Activated CD8-positive, alpha-beta memory T cell treated with anti-CD3 and anti-CD28 coated beads, Interleukin-2, amount 50 U/mL, for 24 hours (primary cell): ENCODE measurements around the gene ZNF770.
A peak's percentile ranks its signal among the peaks of the same experiment; 100 is the strongest.
"Not testable (repeated sequence)": the region's sequence is repeated elsewhere in the genome, so short reads cannot be mapped to it uniquely, and the experiment has no call there.

Experiments
- DNase-seq: peaks from one replicate; pipeline ENCODE4 v3.0.0-alpha.2; 2020; ENCODE audit errors: extremely low read depth

The ZNF770 gene

DNA sequence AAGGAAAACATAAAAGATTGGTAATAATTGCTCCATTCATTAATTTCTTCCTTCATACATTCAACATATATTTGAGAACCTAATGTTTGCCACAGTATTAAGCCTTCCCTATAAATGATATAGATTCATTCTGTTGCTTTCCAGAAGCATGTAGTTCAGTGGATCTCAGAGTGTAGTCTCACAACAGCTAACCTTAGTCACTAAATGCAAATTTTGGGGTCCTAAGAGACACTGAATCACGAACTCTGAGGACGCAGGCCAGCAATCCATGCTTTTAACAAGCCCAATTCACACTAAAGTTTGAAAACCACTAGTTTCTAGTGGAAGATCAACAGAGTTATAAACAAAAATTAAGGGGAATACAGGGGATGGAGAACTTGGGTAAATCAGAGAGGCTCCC lies 11.3 kb downstream of the ZNF770 start:
- no peak for DNase-seq

GRCh38 chr15:34976073-34976472 lies 12.0 kb downstream of the ZNF770 start:
- DNase-seq = no peak

- DNase-seq = no peak
Measured at GRCh38 chr15:34973512-34973911, 14.6 kb downstream of the ZNF770 start.

DNA sequence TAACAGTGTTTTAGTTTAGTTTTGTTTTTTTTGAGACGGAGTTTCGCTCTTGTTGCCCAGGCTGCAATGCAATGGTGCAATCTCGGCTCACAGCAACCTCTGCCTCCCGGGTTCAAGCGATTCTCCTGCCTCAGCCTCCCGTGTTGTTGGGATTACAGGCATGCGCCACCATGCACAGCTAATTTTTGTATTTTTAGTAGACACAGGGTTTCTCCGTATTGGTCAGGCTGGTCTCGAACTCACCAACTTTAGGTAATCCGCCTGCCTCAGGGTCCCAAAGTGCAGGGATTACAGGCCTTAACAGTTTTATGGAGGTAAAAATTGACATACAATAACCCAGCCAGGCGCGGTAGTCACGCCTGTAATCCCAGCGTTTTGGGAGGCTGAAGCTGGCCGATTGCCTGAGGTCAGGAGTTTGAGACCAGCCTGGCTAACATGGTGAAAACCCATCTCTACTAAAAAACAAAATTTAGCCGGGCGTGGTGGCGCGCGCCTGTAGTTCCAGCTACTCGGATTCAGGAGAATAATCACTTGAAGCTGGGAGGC lies 17.9 kb downstream of the ZNF770 start:
- not testable (repeated sequence) for DNase-seq

- peak; percentile 87 for DNase-seq
Measured at GRCh38 chr15:34969340-34970097, 18.6 kb downstream of the ZNF770 start, which contains the start of gene AQR. TSS of gene AQR (minus strand) at chr15:34969742. CDS start at chr15:34969613, 129 bp downstream.

- DNase-seq = no peak
Measured at GRCh38 chr15:34964277-34964676, 23.8 kb downstream of the ZNF770 start.

- DNase-seq = no peak
Measured at GRCh38 chr15:34953851-34954250, 34.2 kb downstream of the ZNF770 start.

DNA sequence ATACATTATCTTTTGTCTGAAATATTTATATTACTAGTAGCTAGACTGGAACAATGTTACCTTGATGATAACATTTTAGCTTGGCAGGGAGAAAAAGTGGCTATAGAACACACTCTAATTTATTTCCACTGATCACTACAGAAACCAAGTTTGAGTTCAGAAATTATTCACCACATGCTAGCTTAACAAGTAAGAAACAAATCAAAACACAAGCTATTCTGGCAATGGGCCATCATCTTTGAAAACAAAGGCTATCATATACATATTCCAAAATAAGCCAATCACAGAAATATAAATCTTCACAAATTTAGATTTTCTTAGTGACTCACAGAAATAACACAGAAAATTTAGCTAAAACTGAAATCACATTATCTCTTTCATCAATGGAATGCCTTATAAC lies 35.6 kb downstream of the ZNF770 start:
- DNase-seq = no peak

DNA sequence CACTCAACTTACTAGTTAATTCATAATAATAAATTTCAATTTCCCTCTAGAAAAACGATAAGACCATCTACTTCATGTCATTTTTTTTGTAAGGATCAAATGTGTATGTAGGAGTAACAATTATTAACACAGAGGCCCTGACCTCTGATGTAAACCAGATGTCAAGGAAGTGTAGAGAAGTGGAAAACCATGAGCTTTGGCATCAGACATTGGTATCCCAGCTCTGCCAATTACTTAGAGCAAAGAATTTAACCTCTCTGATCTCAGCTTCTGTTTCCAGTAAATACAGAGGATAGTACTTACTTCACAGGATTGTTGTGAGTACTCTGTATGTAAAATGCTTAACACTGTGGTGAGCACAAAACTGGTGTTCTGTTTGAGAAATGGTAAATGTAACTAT lies 36.1 kb downstream of the ZNF770 start:
- DNase-seq = no peak

GRCh38 chr15:34944936-34945335 lies 43.2 kb downstream of the ZNF770 start:
- DNase-seq = no peak

DNA sequence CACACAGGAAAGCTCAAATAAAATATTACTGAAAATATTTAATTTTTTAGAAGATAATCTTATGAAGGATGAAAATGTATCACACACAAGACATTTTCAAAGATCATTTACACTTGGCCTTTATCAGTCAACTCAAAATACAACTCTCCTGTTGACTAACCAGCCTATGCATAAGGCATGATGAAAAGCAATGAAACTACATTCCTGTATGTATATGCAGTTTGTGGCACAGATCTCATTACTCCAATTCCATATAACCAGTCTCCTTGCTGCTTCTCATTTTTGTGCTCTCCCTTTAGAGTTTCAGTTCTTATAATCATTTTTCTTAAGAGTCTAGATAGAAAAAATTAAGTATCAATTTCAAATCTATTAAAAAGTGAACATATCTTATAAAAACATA lies 44.4 kb downstream of the ZNF770 start:
- DNase-seq = no peak

- DNase-seq = not testable (repeated sequence)
Measured at GRCh38 chr15:34943264-34943663, 44.8 kb downstream of the ZNF770 start.

DNA sequence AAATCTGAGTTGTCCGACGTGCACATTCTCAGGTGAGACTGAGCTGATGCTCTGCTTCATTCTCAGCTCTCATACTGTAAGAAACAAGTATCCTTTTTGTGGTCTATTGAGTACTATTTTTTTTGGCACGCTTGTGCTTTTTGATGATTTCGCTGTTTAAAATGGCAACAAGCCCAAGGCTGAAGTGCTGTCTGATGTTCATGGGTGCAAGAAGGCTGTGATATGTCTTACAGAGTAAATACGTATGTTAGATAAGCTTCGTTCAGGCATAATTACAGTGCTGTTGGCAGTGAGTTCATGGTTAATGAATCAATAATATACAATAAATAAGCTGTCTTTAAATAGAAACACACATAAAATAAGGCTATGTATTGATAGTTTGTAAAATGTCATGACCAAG lies 45.7 kb downstream of the ZNF770 start:
- no peak for DNase-seq

- no peak for DNase-seq
Measured at GRCh38 chr15:34941831-34942230, 46.3 kb downstream of the ZNF770 start.

GRCh38 chr15:34941185-34941698 lies 46.8 kb downstream of the ZNF770 start:
- DNase-seq = no peak

DNA sequence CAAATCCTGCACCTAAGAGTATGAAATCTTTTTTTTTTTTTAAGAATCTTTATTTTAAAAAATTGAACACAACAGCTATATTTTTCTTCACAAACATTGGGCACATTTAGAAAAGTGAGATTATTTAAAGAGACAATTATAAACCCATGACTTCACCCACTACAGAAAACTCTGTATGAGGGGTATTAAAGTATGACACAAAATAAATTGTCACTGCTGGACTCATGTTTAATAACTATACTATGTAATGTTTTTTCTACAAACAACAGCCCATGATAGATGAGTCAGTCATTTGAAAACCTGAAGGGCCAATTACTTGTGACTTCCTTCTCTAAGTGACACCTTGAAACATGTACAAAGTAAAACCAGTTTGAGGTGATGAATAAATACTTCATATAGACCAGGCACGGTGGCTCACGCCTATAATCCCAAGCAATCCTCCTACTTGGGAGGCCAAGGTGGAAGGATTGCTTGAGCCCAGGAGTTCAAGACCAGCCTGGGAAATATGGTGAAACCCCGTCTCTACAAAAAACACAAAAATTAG lies 54.6 kb downstream of the ZNF770 start:
- DNase-seq = no peak

DNA sequence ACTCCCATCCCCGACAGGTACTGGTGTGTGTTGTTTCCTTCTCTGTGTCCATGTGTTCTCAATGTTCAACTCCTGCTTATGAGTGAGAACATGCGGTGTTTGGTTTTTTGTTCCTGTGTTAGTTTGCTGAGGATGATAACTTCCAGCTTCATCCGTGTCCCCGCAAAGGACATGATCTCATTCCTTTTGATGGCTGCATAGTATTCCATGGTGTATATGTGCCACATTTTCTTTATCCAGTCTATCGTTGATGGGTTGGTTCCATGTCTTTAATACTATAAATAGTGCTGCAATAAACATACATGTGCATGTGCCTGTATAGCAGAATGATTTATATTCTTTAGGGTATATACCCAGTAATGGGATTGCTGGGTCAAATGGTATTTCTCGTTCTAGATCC lies 59.7 kb downstream of the ZNF770 start:
- not testable (repeated sequence) for DNase-seq
